ENCODE results near the gene GORASP2.

Gene GORASP2

GRCh38 chr2:171013851-171014250 lies 84.8 kb downstream of the GORASP2 start:
- ATAC-seq = no peak
- TF ChIP-seq ZFP30 (CRISPR knock-in tag; IDR thresholded peaks at IDR 0.05) = no peak
- TF ChIP-seq ZC3H10 (CRISPR knock-in tag; IDR thresholded peaks at IDR 0.05) = no peak
- TF ChIP-seq, protein P1, sequence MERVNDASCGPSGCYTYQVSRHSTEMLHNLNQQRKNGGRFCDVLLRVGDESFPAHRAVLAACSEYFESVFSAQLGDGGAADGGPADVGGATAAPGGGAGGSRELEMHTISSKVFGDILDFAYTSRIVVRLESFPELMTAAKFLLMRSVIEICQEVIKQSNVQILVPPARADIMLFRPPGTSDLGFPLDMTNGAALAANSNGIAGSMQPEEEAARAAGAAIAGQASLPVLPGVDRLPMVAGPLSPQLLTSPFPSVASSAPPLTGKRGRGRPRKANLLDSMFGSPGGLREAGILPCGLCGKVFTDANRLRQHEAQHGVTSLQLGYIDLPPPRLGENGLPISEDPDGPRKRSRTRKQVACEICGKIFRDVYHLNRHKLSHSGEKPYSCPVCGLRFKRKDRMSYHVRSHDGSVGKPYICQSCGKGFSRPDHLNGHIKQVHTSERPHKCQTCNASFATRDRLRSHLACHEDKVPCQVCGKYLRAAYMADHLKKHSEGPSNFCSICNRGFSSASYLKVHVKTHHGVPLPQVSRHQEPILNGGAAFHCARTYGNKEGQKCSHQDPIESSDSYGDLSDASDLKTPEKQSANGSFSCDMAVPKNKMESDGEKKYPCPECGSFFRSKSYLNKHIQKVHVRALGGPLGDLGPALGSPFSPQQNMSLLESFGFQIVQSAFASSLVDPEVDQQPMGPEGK (CRISPR knock-in tag; IDR thresholded peaks at IDR 0.05; ENCODE audit: borderline replicate concordance) = no peak
- TF ChIP-seq ZNF8 (CRISPR knock-in tag; IDR thresholded peaks at IDR 0.05) = no peak
- no peak for TF ChIP-seq ZFP3 (CRISPR knock-in tag; IDR thresholded peaks at IDR 0.05)

DNA sequence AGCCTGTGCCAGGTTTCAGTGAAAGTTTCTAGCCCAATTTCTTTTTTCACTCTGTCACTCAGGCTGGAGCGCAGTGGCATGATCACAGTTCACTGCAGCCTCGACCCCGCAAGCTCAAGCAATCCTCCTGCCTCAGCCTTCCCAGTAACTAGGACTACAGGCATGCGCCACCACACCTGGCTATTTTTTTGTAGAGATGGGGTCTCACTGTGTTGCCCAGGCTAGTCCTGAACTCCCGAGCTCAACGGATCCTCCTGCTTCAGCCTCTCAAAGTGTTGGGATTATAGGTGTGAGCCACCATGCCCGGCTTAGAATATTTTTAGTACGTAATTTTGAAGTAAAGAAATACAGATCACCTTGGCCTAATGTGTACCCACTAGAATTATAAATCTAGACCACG lies 87.1 kb downstream of the GORASP2 start:
- no peak for TF ChIP-seq GLIS3 (CRISPR knock-in tag; IDR thresholded peaks at IDR 0.05)
- ATAC-seq = no peak
